B cell (primary cell): Measurements from ENCODE around the gene ARHGEF26.

ENCODE experiments used
- EZH2 ChIP-seq: IDR thresholded peaks from 2 replicates; pipeline ENCODE4 v1.6.1; 2012; ENCODE audit warnings: borderline replicate concordance, low read depth, mild to moderate bottlenecking, moderate library complexity, low read length; ENCODE audit not compliant: insufficient read depth, poor library complexity, severe bottlenecking
- TF ChIP-seq, protein P1 (sequence below): fragments of 200-600 bp; IDR thresholded peaks from one replicate; pipeline ENCODE4 v1.8.0; 2022; ENCODE audit warnings: antibody characterized with exemption, mild to moderate bottlenecking

DNA sequence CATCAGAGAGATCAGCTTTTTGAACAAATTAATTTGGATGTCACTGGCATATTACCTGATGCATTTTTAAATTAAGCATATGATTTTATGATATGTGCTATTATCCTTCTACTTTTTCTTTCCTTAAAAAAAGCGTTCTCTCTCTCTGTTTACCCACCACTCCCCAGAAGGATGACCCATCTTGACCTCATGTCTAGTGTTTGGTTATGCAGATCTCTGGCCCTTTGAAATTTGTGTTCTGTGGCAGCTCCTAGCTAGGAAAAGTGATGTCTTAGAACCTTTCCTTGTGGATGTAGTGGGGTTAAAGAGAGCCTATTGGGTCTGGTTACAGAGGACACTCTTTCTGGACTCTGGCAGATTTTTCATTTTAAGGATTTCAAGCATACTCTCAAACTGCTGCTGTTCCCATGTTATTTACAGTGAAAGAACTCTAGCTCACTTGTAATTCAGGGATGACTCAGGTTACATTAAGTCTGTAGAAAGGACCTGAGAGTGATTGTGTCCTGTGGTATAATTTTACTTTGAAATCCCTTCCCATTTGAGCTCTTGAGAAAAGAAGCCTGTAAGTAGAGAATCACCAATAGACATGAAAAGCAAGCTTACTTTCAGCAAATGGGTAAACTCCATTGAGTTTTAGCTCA, 23.8 kb downstream of the ARHGEF26 start:
- TF ChIP-seq, protein P1, sequence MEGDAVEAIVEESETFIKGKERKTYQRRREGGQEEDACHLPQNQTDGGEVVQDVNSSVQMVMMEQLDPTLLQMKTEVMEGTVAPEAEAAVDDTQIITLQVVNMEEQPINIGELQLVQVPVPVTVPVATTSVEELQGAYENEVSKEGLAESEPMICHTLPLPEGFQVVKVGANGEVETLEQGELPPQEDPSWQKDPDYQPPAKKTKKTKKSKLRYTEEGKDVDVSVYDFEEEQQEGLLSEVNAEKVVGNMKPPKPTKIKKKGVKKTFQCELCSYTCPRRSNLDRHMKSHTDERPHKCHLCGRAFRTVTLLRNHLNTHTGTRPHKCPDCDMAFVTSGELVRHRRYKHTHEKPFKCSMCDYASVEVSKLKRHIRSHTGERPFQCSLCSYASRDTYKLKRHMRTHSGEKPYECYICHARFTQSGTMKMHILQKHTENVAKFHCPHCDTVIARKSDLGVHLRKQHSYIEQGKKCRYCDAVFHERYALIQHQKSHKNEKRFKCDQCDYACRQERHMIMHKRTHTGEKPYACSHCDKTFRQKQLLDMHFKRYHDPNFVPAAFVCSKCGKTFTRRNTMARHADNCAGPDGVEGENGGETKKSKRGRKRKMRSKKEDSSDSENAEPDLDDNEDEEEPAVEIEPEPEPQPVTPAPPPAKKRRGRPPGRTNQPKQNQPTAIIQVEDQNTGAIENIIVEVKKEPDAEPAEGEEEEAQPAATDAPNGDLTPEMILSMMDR: no peak
- TF ChIP-seq EZH2: no peak
